HepG2 (cell line): ENCODE measurements around the gene ANG. TPM values are rescaled to one million over a fixed set of nuclear protein-coding genes. Genes with fewer than 3 reads are reported as not detected.

ENCODE experiments used
- ATM ChIP-seq: fragments of 450-650 bp; IDR thresholded peaks from 2 replicates; pipeline ENCODE4 v1.7.1; 2017; ENCODE audit warnings: mild to moderate bottlenecking, borderline replicate concordance
- ERF ChIP-seq: IDR thresholded peaks from 2 replicates; pipeline ENCODE4 v1.6.1; 2018; ENCODE audit warnings: missing biosample characterization, missing genetic modification reagents
- GATA4 ChIP-seq: sonication (generic); IDR thresholded peaks from 2 replicates; pipeline ENCODE4 v1.6.1; 2016; ENCODE audit warnings: antibody characterized with exemption, low read depth, borderline replicate concordance
- HDAC2 ChIP-seq: sonication (generic); formaldehyde crosslinking; IDR thresholded peaks from 2 replicates; pipeline ENCODE4 v1.4.0; 2020; ENCODE audit warnings: missing genetic modification reagents
- HMGXB4 ChIP-seq, 2 experiments: sonication (generic) in 1 of 2; formaldehyde crosslinking in 1 of 2; IDR thresholded peaks; 2 replicates each; pipeline versions ENCODE4 v1.4.0 to v1.6.1; 2018 to 2020; ENCODE audit warnings: missing genetic modification reagents in 2 of 2, borderline replicate concordance in 1 of 2, low read depth in 1 of 2, mild to moderate bottlenecking in 1 of 2, missing biosample characterization in 1 of 2
- HNRNPUL1 ChIP-seq: fragments of 200-400 bp; formaldehyde crosslinking; IDR thresholded peaks from 2 replicates; pipeline ENCODE4 v1.6.1; 2017; ENCODE audit warnings: low read depth, mild to moderate bottlenecking, low read length, moderate library complexity
- KLF6 ChIP-seq: IDR thresholded peaks from 2 replicates; pipeline ENCODE4 v1.8.0; 2016; ENCODE audit warnings: missing biosample characterization, missing genetic modification reagents
- MAFK ChIP-seq, 2 experiments: IDR thresholded peaks in 1 of 2; conservative IDR thresholded peaks in 1 of 2; 2 replicates each; pipeline ENCODE4 v1.6.1; 2011; ENCODE audit warnings: improper control_type of control experiment in 2 of 2, low read length in 2 of 2
- NCOA1 ChIP-seq: sonication (generic); formaldehyde crosslinking; IDR thresholded peaks from 2 replicates; pipeline ENCODE4 v1.9.0; 2021; ENCODE audit warnings: missing genetic modification reagents
- PBX2 ChIP-seq: IDR thresholded peaks from 2 replicates; pipeline ENCODE4 v1.6.1; 2016; ENCODE audit warnings: control low read depth
- PHF5A ChIP-seq: IDR thresholded peaks from one replicate; pipeline ENCODE4 v1.6.1; 2018; ENCODE audit warnings: low read depth, missing genetic modification reagents; ENCODE audit not compliant: unreplicated experiment
- PLSCR1 ChIP-seq: sonication (generic); formaldehyde crosslinking; IDR thresholded peaks from 2 replicates; pipeline ENCODE4 v1.5.0; 2020; ENCODE audit warnings: missing genetic modification reagents, mild to moderate bottlenecking, borderline replicate concordance
- SMAD3 ChIP-seq: sonication (generic); formaldehyde crosslinking; IDR thresholded peaks from 2 replicates; pipeline ENCODE4 v1.4.0; 2020; ENCODE audit warnings: missing genetic modification reagents
- SRSF9 ChIP-seq: fragments of 200-400 bp; formaldehyde crosslinking; IDR thresholded peaks from 2 replicates; pipeline ENCODE4 v1.6.1; 2018; ENCODE audit warnings: borderline replicate concordance, mild to moderate bottlenecking, low read depth, low read length; ENCODE audit not compliant: insufficient read depth, poor library complexity, severe bottlenecking
- TARDBP ChIP-seq: sonication (generic); formaldehyde crosslinking; IDR thresholded peaks from 2 replicates; pipeline ENCODE4 v1.8.0; 2022; ENCODE audit warnings: mild to moderate bottlenecking, missing genetic modification reagents
- ZBTB2 ChIP-seq: sonication (generic); formaldehyde crosslinking; IDR thresholded peaks from 2 replicates; pipeline ENCODE4 v1.8.0; 2022; ENCODE audit warnings: low read depth, missing genetic modification reagents
- ZNF264 ChIP-seq: sonication (generic); formaldehyde crosslinking; IDR thresholded peaks from 2 replicates; pipeline ENCODE4 v1.4.0; 2020; ENCODE audit warnings: missing genetic modification reagents
- ZNF652 ChIP-seq: IDR thresholded peaks from 2 replicates; pipeline ENCODE4 v1.6.1; 2016; ENCODE audit warnings: low read depth, borderline replicate concordance
- polyA plus RNA-seq, 8 experiments: library from polyadenylated mRNA; depleted of rRNA in 3 of 8; stranded (reverse) in 7 of 8; unstranded in 1 of 8; fragments of >200 nt; fragmentation: Illumina TruSeq in 4 of 8; extraction: Trizol in 4 of 8; gene quantifications; 2 replicates each; pipeline versions ENCODE4 v1.2.1 to v1.2.3, GENCODE V29; 2011 to 2016; ENCODE audit warnings: low read depth in 4 of 8, missing spikeins in 1 of 8, mixed read lengths in 1 of 8; ENCODE audit not compliant: insufficient read depth in 1 of 8
- total RNA-seq, 5 experiments: library from RNA; depleted of rRNA; stranded (reverse); fragments of >200 nt; fragmentation: Illumina TruSeq; extraction: Trizol; gene quantifications; 2 replicates each; pipeline ENCODE4 v1.2.3, GENCODE V29; 2016; ENCODE audit warnings: low read depth in 1 of 5
- TF ChIP-seq, protein P1 (sequence below): IDR thresholded peaks from 2 replicates; pipeline ENCODE4 v1.6.1; 2016; ENCODE audit warnings: mild to moderate bottlenecking
- TF ChIP-seq, protein P2 (sequence below): IDR thresholded peaks from 2 replicates; pipeline ENCODE4 v1.6.1; 2016

ANG gene
- total and polyA plus RNA-seq, 2 of the 13 experiments (the other 11 are each of a cell fraction or from before 2014, with no cell fraction given): 83.6 to 401 TPM

DNA sequence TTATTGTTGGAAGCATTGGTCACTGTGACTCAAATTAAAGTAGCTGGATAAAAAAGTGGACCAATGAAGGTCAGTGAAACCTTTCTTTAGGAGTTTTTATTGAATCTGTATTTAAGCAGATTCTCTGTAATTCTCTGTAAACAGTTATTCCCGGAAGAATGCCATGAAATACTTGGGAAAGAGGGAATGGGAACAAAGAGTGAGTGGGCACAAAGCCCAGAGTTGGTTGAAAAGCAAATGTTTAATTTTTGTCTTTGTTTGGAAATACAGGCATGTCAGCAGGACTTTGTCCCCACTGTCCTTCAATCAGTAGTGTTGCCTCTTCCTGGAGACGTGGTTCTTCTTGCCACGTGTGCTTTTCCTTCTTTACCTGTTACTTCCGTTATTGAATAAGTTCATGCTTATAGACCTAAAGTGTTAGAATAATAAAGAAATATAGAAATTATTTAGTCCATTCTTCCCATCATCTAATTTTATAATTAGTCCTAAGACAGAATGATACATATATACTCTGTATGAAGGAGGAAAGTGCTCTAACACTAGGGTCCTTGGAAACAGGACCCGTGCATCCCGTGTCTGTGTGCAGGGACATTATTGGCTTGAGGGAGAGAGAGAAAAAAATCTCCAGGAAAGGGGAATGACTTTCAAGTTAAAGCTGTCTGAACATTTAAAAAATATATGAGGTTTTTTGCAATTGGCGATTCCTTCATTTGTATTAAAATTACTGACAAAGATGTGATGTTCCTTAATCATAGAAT lies 2.0 kb upstream of the ANG start (continued):
- TF ChIP-seq HMGXB4 (CRISPR knock-in tag; IDR thresholded peaks at IDR 0.05; ENCODE audit: borderline replicate concordance in 1 of 2, low read depth in 1 of 2) (peak; percentile 9 to 88; a peak in 3 of 4 replicates), ATM (no peak), PLSCR1 (CRISPR knock-in tag) (no peak), ZNF264 (peak; percentile 79; the same call in 1 of the 2 replicates), MAFK (conservative IDR thresholded peaks at IDR 0.05 in 1 of 2, IDR thresholded peaks at IDR 0.05 in 1 of 2; ENCODE audit: low read length in 2 of 2) (peak; percentile 73 to 77), KLF6 (CRISPR knock-in tag) (0 out of 2 replicates have a peak, but pooled peaks have one; percentile 19), TARDBP (CRISPR knock-in tag) (peak; percentile 78), HDAC2 (CRISPR knock-in tag) (peak; percentile 93), NCOA1 (CRISPR knock-in tag) (0 out of 2 replicates have a peak, but pooled peaks have one; percentile 62), ZBTB2 (no peak), SRSF9 (no peak), SMAD3 (CRISPR knock-in tag) (peak; percentile 96), PBX2 (CRISPR knock-in tag) (peak; percentile 49; the same call in 1 of the 2 replicates), ZNF652 (CRISPR knock-in tag) (peak; percentile 17; the same call in 1 of the 2 replicates), GATA4 (peak; percentile 81; the same call in 1 of the 2 replicates), ERF (peak; percentile 83), PHF5A (CRISPR knock-in tag) (peak; percentile 89), HNRNPUL1 (0 out of 2 replicates have a peak, but pooled peaks have one; percentile 48)
- TF ChIP-seq, protein P1, sequence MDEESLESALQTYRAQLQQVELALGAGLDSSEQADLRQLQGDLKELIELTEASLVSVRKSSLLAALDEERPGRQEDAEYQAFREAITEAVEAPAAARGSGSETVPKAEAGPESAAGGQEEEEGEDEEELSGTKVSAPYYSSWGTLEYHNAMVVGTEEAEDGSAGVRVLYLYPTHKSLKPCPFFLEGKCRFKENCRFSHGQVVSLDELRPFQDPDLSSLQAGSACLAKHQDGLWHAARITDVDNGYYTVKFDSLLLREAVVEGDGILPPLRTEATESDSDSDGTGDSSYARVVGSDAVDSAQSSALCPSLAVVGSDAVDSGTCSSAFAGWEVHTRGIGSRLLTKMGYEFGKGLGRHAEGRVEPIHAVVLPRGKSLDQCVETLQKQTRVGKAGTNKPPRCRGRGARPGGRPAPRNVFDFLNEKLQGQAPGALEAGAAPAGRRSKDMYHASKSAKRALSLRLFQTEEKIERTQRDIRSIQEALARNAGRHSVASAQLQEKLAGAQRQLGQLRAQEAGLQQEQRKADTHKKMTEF: peak; percentile 96
- TF ChIP-seq, protein P2, sequence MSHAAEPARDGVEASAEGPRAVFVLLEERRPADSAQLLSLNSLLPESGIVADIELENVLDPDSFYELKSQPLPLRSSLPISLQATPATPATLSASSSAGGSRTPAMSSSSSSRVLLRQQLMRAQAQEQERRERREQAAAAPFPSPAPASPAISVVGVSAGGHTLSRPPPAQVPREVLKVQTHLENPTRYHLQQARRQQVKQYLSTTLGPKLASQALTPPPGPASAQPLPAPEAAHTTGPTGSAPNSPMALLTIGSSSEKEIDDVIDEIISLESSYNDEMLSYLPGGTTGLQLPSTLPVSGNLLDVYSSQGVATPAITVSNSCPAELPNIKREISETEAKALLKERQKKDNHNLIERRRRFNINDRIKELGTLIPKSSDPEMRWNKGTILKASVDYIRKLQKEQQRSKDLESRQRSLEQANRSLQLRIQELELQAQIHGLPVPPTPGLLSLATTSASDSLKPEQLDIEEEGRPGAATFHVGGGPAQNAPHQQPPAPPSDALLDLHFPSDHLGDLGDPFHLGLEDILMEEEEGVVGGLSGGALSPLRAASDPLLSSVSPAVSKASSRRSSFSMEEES (CRISPR knock-in tag): peak; percentile 86; the same call in 1 of the 2 replicates
